GM18511 (cell line): Measurements from ENCODE around the gene RGS21.

ENCODE experiments used
- ATAC-seq: cut with Tn5 transposase; IDR thresholded peaks from one replicate; pipeline ENCODE4 v1.9.1; 2021; ENCODE audit warnings: mild to moderate bottlenecking, moderate library complexity; ENCODE audit not compliant: unreplicated experiment

The RGS21 gene

DNA sequence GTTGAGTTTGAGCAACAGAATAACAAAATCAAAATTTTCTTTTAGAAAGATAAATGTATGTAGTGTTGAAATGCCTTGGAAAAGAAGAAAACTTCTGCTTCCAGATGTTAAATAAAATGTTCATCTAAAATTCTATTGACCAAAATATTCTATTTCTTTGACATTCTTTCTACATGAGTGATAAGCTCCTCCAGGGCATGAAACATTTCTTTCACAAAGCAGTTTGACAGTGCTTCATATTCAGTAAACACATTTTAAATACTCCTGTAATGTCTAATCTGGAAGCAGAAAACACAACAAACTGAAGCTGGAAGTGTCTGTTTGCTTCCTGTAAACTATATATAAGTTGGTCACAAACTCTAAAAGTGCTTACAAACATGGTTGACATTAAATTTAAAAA lies 61.5 kb downstream of the RGS21 start:
- ATAC-seq: no peak

DNA sequence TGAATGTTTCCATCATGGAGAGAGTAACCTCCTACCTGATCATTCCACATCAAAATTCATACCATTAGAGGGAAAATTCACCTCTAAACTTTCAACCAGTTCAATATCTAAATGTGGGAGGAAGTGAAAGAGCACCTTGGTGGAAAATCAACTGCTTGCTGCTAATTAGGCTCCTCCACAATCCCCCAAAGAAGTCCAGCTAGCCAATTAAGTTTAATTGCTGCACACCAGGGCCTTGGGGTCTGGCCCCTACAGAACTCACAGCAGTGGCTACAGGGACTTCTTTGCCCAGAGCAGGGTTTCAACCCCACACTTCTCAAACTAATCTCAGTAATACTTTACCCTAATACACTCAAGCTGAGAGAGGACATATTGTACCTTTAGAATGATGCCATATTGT lies 62.1 kb downstream of the RGS21 start:
- ATAC-seq: no peak

DNA sequence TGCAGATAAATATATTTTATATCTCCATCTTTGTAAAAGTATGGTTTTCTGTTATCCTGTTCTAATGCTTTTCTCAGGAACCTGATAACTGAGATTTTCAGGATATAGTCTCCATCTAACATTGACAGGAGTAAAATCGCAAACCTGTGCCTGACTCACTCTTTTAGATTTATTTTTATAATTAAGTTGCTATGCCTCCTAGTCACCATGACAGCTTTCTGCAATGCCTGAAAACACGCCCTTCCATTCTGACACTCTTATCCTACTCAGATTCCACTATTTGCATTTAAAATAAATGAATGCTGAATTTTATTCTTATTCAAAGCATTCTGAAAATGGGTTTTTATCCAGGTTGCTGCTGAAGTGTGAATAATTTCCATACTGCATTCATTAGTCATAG lies 62.8 kb downstream of the RGS21 start:
- ATAC-seq: no peak

DNA sequence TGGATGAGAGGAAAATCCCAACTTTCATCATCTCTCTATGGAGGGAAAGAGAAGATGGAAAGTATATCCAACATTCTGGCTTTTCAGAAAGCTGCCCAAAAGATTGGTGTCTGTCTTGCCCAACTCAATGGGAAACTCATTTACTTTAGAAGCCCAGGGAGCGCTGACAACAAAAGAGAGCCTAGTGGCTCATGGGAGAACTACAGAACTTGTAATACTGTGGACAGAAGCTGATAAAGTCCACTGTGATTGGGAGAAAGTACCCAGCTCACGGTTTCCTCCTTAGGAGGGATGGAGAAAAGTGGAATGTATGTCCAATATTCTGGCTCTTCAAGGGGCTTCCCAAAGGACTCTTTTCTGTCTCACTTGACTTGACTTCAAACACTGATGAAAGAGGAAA lies 66.0 kb downstream of the RGS21 start:
- no peak for ATAC-seq

DNA sequence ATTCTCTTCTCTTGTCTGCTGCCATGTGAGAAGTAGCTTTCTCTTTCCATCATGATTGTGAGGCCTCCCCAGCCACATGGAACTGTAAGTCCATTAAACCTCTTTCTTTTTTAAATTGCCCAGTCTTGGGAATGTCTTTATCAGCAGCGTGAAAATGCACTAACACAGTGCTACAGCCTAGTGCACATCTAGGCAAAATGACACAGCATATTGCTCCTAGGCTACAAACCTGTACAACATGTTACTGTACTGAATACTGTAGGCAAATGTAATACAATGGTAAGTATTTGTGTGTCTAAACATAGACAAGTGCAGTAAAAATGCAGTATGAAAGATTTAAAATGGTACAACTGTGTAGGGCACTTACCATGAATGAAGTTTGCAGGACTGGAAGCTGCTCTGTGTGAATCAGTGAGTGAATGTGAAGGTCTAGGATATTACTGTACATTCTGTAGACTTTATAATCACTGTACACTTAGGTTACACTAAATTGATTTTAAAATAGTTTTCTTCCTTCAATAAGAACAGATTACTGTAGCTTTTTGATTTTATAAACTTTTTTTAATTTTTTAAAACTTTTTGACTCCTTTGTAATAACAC lies 69.4 kb downstream of the RGS21 start:
- ATAC-seq: no peak

DNA sequence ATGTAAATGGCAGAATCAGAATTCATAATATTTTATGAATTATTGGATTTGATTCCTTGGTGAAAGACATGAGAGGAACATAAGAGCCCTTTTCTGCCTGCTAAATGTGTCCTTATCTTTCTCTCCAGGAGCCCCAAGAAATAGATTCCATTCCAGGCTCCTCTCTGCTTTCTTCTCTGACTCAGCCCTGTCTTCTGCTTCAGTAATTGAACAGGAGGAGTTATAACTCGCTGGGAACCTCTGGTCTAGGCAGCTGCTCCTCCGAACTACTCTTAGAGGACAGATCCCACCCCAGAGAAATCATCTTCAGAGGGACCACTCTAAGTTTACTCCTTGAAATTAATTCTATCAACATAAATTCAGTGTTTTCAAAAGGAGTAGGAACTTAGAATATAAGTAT lies 78.4 kb downstream of the RGS21 start:
- ATAC-seq: no peak

DNA sequence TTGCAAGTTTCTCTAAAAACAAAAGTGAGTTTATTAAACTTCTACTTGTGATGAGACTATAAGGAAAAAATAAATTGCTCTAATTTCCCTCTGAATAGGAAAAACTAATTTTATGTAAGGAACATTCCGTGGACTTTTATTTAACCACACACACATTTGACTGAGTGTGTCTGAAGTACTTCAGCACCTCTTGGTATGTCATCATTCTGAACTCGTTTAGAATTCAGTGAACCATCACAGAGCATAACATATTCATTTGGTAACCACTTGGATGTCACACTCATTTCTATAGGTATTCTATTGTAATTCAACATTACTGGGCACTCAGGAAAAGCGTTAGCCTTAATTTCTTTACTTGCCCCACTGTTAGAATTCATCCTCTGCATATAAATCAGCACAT lies 79.1 kb downstream of the RGS21 start:
- ATAC-seq: no peak

DNA sequence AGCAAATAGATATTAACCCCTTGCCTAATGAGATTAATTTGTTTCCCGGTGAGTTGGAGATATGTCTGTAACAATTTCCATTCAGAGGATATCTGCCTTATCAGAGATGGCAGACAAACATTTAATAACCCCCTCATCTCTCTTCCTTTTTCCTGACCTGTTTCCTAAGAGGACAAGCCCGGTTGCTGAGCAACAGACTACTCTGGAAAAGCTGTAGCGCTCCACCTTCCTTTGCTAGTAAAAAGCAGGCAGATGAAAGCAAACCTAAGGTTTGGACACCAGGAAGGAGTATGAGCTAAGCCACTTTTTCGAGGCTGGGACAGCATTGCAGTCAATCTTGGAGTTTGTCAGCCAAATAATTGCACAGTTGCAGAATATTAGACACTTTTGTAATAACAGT lies 82.4 kb downstream of the RGS21 start:
- ATAC-seq: no peak

DNA sequence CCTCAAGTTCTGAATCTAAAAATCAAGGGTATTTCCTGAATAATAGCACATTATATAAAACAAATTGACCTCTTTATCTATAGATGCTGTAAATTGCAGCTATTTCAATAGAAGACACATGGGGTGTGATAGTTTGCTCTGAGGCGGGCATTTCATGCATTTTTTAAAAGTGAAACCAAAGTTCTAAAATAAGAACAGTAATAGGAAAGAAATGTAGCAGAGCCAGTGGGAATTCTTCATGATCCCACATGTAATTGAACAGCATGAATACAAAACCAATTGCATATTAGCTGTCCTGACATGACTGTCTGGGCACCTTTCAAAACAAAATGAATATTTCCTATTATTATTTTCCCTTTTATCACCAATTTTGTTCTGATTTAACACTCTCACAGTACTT lies 85.0 kb downstream of the RGS21 start:
- ATAC-seq: no peak

DNA sequence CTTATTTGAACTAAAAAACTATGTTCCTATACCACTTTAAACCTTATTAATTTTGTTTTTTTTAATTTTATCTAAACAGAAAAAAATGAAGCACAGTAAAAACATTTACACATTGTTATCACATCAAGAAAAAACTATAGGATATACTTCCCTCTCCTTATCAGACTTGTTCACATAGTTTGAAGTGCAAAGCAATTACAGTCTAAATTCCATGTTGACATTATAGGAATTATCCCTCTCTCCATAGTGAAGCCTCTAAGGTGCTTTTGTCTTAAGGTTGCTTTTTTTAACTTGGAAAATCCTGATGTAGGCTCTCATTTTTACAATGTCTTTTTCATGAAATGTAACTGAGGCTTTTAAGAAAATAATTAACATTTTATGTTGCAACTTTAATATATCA lies 85.8 kb downstream of the RGS21 start:
- ATAC-seq: no peak

DNA sequence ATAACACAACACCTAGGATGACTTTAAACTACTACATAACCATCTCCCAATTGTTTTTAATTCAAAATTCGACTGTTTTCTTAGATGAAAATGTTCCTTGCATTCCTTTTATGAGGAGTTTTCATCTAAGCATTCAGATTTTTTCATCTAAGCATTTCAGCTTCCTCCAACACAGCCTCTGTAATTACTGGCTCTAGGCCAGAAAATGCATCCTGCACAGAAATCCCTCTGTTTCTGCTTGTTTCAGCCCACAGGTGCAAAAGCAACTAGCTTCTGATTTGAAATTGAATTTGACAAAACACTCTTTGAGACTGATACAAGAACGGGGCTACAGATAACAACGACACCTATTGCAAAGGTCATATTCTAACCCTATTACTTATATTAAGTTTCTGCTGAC lies 90.4 kb downstream of the RGS21 start:
- no peak for ATAC-seq
